ENCODE data around the gene WDR83. TPM values are rescaled to one million over a fixed set of nuclear protein-coding genes. Genes with fewer than 3 reads are reported as not detected.

Gene WDR83
- total and polyA plus RNA-seq, 8 donors: 1.4 to 33.4 (median 11.4) TPM

GRCh38 chr19:12646551-12646950 is 20.1 kb upstream of the WDR83 start:
- intact Hi-C loops (cut with DNase I; ENCODE audit: low total_unique reads): no loop called here
- Histone ChIP-seq H3K4me1 (peaks cover 10 to 19% (median 17%) of the 10 kb centered on the region in 4 donors), H3K27ac (no peak overlapping the region), H3K36me3 (peaks cover 0 to 22% (median 4%) of the 10 kb centered on the region in 4 donors), H3K27me3 (no peaks in the 10 kb centered on the region), H3K4me3 (no peak overlapping the region), H3K9me3 (no peaks in the 10 kb centered on the region)
- TF ChIP-seq POLR2AphosphoS5 (IDR thresholded peaks at IDR 0.05) (no peak), POLR2A (IDR thresholded peaks at IDR 0.05) (no peak), EP300 (IDR thresholded peaks at IDR 0.05) (no peak)
- TF ChIP-seq, protein P1, sequence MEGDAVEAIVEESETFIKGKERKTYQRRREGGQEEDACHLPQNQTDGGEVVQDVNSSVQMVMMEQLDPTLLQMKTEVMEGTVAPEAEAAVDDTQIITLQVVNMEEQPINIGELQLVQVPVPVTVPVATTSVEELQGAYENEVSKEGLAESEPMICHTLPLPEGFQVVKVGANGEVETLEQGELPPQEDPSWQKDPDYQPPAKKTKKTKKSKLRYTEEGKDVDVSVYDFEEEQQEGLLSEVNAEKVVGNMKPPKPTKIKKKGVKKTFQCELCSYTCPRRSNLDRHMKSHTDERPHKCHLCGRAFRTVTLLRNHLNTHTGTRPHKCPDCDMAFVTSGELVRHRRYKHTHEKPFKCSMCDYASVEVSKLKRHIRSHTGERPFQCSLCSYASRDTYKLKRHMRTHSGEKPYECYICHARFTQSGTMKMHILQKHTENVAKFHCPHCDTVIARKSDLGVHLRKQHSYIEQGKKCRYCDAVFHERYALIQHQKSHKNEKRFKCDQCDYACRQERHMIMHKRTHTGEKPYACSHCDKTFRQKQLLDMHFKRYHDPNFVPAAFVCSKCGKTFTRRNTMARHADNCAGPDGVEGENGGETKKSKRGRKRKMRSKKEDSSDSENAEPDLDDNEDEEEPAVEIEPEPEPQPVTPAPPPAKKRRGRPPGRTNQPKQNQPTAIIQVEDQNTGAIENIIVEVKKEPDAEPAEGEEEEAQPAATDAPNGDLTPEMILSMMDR (IDR thresholded peaks at IDR 0.05): no peak
- DNase-seq: no peak
- WGBS, 5 donors: 88 to 94% (median 90%) methylated on average over 10 of the region's 10 CpGs

- peaks cover 10 to 19% (median 17%) of the 10 kb centered on the region in 4 donors for H3K4me1 ChIP-seq
- 43 to 61% (median 51%) methylated on average over 8 of the region's 8 CpGs for WGBS, 5 donors
- peak overlapping the region in 1 of 5 donors; percentile 34 for H3K27ac ChIP-seq
- no peaks in the 10 kb centered on the region for H3K9me3 ChIP-seq
- peak overlapping the region; percentile 41 to 48 (median 44) for H3K4me3 ChIP-seq
- TF ChIP-seq EP300 (IDR thresholded peaks at IDR 0.05): no peak
- no peak for TF ChIP-seq POLR2A (IDR thresholded peaks at IDR 0.05)
- TF ChIP-seq, protein P1 (IDR thresholded peaks at IDR 0.05): no peak
- no peak for TF ChIP-seq POLR2AphosphoS5 (IDR thresholded peaks at IDR 0.05)
- DNase-seq: no peak
- H3K27me3 ChIP-seq: no peaks in the 10 kb centered on the region
- peaks cover 0 to 27% (median 9%) of the 10 kb centered on the region in 4 donors for H3K36me3 ChIP-seq
- intact Hi-C loops (cut with DNase I; ENCODE audit: low total_unique reads): no loop called here
These were observed 19.6 kb upstream of the WDR83 start for GRCh38 chr19:12647047-12647446.

DNA sequence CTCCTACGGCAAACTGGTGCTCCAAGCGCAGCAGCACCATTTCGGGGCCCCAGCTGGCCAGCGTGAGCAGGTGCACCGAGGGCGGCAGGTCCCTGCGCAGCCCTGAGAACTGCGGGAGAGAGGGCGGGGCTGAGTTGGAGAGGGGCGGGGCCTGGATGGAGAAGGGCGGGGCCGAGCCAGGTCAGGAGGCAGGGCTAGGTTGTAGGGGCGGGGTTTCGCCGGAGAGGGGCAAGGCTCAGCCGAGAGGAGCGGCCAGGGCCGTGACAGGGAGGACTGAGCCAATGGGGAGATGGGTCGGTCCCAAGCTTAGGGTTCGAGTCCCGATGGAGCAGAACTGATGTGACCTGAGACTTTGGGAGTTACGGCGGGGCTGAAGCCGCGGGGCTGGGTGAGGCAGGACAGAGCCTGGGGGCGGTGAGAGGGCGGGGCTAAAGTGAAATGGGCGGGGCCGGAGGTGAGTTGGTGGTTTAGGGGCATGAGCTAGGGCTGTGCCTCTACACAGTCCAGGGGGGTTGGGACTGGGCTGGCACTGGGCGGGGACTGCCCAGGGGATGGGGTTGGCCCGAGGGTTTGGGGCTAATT is 19.0 kb upstream of the WDR83 start:
- Histone ChIP-seq H3K4me3 (peak overlapping the region; percentile 41 to 48 (median 44)), H3K27ac (peak overlapping the region in 1 of 5 donors; percentile 34), H3K27me3 (no peaks in the 10 kb centered on the region), H3K9me3 (no peaks in the 10 kb centered on the region), H3K36me3 (peaks cover 0 to 30% (median 14%) of the 10 kb centered on the region in 4 donors), H3K4me1 (peaks cover 10 to 19% (median 17%) of the 10 kb centered on the region in 4 donors)
- intact Hi-C loops (cut with DNase I; ENCODE audit: low total_unique reads): no loop called here
- 6 to 16% (median 14%) methylated on average over 24 to 31 of the region's 31 CpGs for WGBS, 5 donors
- peak; percentile 82 to 90 for DNase-seq
- TF ChIP-seq, protein P1 (IDR thresholded peaks at IDR 0.05): no peak
- TF ChIP-seq EP300 (IDR thresholded peaks at IDR 0.05) (no peak), POLR2AphosphoS5 (IDR thresholded peaks at IDR 0.05) (no peak), POLR2A (IDR thresholded peaks at IDR 0.05) (no peak)

DNA sequence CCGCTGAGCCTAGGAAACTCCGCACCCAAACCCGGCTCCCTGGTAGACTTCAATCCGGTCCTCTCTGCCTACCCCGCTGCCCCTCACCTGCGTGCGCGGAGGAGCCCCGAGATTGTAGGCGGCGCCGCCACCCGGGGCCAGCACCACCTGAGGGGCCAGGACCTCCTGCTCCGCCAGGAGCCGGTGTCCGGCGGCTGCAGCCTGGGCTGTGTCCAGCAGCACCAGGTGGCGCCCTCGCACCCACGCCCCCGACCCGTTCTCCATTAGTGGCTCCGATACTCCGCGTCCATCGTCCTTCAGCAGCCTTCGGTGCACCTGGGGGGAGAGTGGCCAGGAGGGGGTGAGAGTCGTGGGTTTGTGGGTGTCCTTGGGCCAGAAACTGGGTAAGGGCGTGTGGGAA is 18.5 kb upstream of the WDR83 start:
- H3K4me3 ChIP-seq: peak overlapping the region; percentile 41 to 48 (median 44)
- intact Hi-C loops (cut with DNase I; ENCODE audit: low total_unique reads): no loop called here
- peak in 1 of 2 donors; percentile 56 for DNase-seq

More for the DNA sequence above, 18.5 kb upstream of the WDR83 start:
- no peak for TF ChIP-seq EP300 (IDR thresholded peaks at IDR 0.05)
- TF ChIP-seq, protein P1 (IDR thresholded peaks at IDR 0.05): peak in 1 of 7 experiments; percentile 19
- no peaks in the 10 kb centered on the region for H3K9me3 ChIP-seq
- peaks cover 0 to 30% (median 14%) of the 10 kb centered on the region in 4 donors for H3K36me3 ChIP-seq
- WGBS, 5 donors: 8 to 25% (median 19%) methylated on average over 24 to 29 of the region's 29 CpGs
- H3K4me1 ChIP-seq: peaks cover 10 to 19% (median 17%) of the 10 kb centered on the region in 4 donors
- no peaks in the 10 kb centered on the region for H3K27me3 ChIP-seq
- no peak overlapping the region for H3K27ac ChIP-seq
